HepG2 (cell line): ENCODE measurements around the gene PEPD. TPM values are rescaled to one million over a fixed set of nuclear protein-coding genes. Genes with fewer than 3 reads are reported as not detected.

ENCODE experiments used
- HMGXB3 ChIP-seq: sonication (generic); formaldehyde crosslinking; IDR thresholded peaks from 2 replicates; pipeline ENCODE4 v1.4.0; 2020; ENCODE audit warnings: missing genetic modification reagents, borderline replicate concordance
- IRF1 ChIP-seq: sonication (generic); formaldehyde crosslinking; IDR thresholded peaks from 2 replicates; pipeline ENCODE4 v1.4.0; 2020; ENCODE audit warnings: low read depth, mild to moderate bottlenecking, missing genetic modification reagents
- KDM5A ChIP-seq: fragments of 200-600 bp; sonication (generic); IDR thresholded peaks from 2 replicates; pipeline ENCODE4 v1.7.0; 2018; ENCODE audit warnings: antibody characterized with exemption, mild to moderate bottlenecking, low read length, borderline replicate concordance
- MBNL3 ChIP-seq: fragments of 250-450 bp; sonication (Bioruptor Pico); conservative IDR thresholded peaks from 2 replicates; pipeline ENCODE4 v1.8.0; 2022; ENCODE audit warnings: mild to moderate bottlenecking, inconsistent platforms
- PHF8 ChIP-seq: sonication (generic); formaldehyde crosslinking; IDR thresholded peaks from 2 replicates; pipeline ENCODE4 v1.5.0; 2020; ENCODE audit warnings: missing genetic modification reagents
- RBFOX2 ChIP-seq: fragments of 200-400 bp; formaldehyde crosslinking; IDR thresholded peaks from 2 replicates; pipeline ENCODE4 v1.6.1; 2017; ENCODE audit warnings: low read depth, mild to moderate bottlenecking, low read length
- SMC3 ChIP-seq: IDR thresholded peaks from 2 replicates; pipeline ENCODE4 v1.6.1; 2011; ENCODE audit warnings: low read length, improper control_type of control experiment
- SP2 ChIP-seq: sonication (generic); formaldehyde crosslinking; IDR thresholded peaks from 2 replicates; pipeline ENCODE4 v1.5.1; 2020; ENCODE audit warnings: mild to moderate bottlenecking, missing genetic modification reagents
- TERF1 ChIP-seq: sonication (generic); formaldehyde crosslinking; IDR thresholded peaks from 2 replicates; pipeline ENCODE4 v1.8.0; 2022; ENCODE audit warnings: mild to moderate bottlenecking, missing genetic modification reagents, moderate library complexity
- ZKSCAN1 ChIP-seq: fragments of 150-350 bp; IDR thresholded peaks from 2 replicates; pipeline ENCODE4 v1.6.1; 2014; ENCODE audit warnings: low read length
- ZNF24 ChIP-seq: fragments of 450-650 bp; IDR thresholded peaks from 2 replicates; pipeline ENCODE4 v1.6.1; 2017; ENCODE audit warnings: antibody characterized with exemption, mild to moderate bottlenecking
- ZNF33B ChIP-seq: sonication (generic); formaldehyde crosslinking; IDR thresholded peaks from 2 replicates; pipeline ENCODE4 v1.5.1; 2020; ENCODE audit warnings: mild to moderate bottlenecking, missing genetic modification reagents
- ZNF350 ChIP-seq: sonication (generic); formaldehyde crosslinking; IDR thresholded peaks from 2 replicates; pipeline ENCODE4 v1.4.0; 2020; ENCODE audit warnings: mild to moderate bottlenecking, low read depth, missing genetic modification reagents, borderline replicate concordance
- ZNF510 ChIP-seq: sonication (generic); formaldehyde crosslinking; IDR thresholded peaks from 2 replicates; pipeline ENCODE4 v1.4.0; 2020; ENCODE audit warnings: low read depth, mild to moderate bottlenecking, missing genetic modification reagents
- ZSCAN25 ChIP-seq: sonication (generic); formaldehyde crosslinking; IDR thresholded peaks from 2 replicates; pipeline ENCODE4 v1.8.0; 2022; ENCODE audit warnings: mild to moderate bottlenecking, missing genetic modification reagents
- polyA plus RNA-seq, 8 experiments: library from polyadenylated mRNA; depleted of rRNA in 3 of 8; stranded (reverse) in 7 of 8; unstranded in 1 of 8; fragments of >200 nt; fragmentation: Illumina TruSeq in 4 of 8; extraction: Trizol in 4 of 8; gene quantifications; 2 replicates each; pipeline versions ENCODE4 v1.2.1 to v1.2.3, GENCODE V29; 2011 to 2016; ENCODE audit warnings: low read depth in 4 of 8, missing spikeins in 1 of 8, mixed read lengths in 1 of 8; ENCODE audit not compliant: insufficient read depth in 1 of 8
- total RNA-seq, 5 experiments: library from RNA; depleted of rRNA; stranded (reverse); fragments of >200 nt; fragmentation: Illumina TruSeq; extraction: Trizol; gene quantifications; 2 replicates each; pipeline ENCODE4 v1.2.3, GENCODE V29; 2016; ENCODE audit warnings: low read depth in 1 of 5
- TF ChIP-seq, protein P1 (sequence below): sonication (generic); formaldehyde crosslinking; conservative IDR thresholded peaks from 2 replicates; pipeline ENCODE4 v1.8.0; 2022; ENCODE audit warnings: low read depth, missing genetic modification reagents
- TF ChIP-seq, protein P2 (sequence below): sonication (generic); formaldehyde crosslinking; IDR thresholded peaks from 2 replicates; pipeline ENCODE4 v1.5.1; 2020; ENCODE audit warnings: missing genetic modification reagents, mild to moderate bottlenecking, borderline replicate concordance

Gene PEPD
- total and polyA plus RNA-seq, 2 of the 13 experiments (the other 11 are each of a cell fraction or from before 2014, with no cell fraction given), result 60.7 to 75.1 TPM

DNA sequence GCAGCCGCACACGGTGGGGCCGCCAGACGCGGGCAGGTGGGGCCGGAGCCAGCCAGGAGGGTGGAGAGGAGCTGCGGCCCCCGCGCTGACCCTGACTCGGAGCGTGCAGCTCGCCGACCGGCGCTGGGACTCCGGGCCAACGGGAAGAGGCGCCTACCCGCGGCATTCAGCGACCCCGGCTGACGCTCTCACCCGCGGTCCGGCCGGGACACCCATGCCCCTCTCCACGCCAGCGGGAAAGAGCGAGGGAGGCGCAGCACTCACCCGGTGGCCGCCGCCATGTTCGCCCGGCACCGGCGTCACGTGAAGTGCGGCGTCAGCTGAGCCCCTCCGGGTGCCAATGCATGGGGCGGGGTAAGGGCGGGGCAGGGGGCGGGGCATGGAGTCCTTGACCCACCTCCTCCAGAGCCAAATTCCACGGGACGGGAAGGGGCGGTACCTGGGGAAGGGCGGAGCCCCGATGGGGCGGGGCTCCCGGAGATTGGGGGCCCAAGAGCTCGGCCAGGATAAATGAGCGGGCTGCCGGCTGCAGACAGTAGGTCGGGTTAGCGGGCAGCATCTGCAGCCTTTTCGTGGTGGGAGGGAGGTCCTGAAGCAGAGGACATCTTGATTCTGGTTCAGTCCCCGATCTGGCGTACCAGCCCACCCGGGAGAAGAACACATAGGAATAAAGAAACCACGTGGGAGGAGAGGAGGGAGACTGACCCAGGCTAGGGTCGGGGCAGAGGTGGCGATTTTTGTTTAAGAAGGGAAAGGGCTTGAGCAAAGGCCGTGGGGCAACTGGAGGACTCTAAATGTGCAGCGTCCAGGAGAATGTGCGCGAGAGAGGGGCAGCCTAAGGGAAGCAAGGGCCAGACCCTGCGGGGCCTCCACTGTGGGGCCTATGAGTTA lies at the start of gene PEPD (continued):
- TF ChIP-seq SP2 (CRISPR knock-in tag) (peak; percentile 44; the same call in 1 of the 2 replicates), SMC3 (no peak), MBNL3 (CRISPR knock-in tag) (no peak), ZSCAN25 (peak; percentile 33; the same call in 1 of the 2 replicates), TERF1 (CRISPR knock-in tag) (no peak), PHF8 (CRISPR knock-in tag) (peak; percentile 80), IRF1 (CRISPR knock-in tag) (no peak), ZNF33B (CRISPR knock-in tag) (no peak), ZNF350 (CRISPR knock-in tag) (0 out of 2 replicates have a peak, but pooled peaks have one; percentile 37), KDM5A (peak; percentile 98), HMGXB3 (CRISPR knock-in tag) (no peak), ZNF510 (CRISPR knock-in tag) (0 out of 2 replicates have a peak, but pooled peaks have one; percentile 50), ZKSCAN1 (peak; percentile 91), ZNF24 (no peak), RBFOX2 (peak; percentile 84)
- TF ChIP-seq, protein P1, sequence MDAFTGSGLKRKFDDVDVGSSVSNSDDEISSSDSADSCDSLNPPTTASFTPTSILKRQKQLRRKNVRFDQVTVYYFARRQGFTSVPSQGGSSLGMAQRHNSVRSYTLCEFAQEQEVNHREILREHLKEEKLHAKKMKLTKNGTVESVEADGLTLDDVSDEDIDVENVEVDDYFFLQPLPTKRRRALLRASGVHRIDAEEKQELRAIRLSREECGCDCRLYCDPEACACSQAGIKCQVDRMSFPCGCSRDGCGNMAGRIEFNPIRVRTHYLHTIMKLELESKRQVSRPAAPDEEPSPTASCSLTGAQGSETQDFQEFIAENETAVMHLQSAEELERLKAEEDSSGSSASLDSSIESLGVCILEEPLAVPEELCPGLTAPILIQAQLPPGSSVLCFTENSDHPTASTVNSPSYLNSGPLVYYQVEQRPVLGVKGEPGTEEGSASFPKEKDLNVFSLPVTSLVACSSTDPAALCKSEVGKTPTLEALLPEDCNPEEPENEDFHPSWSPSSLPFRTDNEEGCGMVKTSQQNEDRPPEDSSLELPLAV (CRISPR knock-in tag), result no peak
- TF ChIP-seq, protein P2, sequence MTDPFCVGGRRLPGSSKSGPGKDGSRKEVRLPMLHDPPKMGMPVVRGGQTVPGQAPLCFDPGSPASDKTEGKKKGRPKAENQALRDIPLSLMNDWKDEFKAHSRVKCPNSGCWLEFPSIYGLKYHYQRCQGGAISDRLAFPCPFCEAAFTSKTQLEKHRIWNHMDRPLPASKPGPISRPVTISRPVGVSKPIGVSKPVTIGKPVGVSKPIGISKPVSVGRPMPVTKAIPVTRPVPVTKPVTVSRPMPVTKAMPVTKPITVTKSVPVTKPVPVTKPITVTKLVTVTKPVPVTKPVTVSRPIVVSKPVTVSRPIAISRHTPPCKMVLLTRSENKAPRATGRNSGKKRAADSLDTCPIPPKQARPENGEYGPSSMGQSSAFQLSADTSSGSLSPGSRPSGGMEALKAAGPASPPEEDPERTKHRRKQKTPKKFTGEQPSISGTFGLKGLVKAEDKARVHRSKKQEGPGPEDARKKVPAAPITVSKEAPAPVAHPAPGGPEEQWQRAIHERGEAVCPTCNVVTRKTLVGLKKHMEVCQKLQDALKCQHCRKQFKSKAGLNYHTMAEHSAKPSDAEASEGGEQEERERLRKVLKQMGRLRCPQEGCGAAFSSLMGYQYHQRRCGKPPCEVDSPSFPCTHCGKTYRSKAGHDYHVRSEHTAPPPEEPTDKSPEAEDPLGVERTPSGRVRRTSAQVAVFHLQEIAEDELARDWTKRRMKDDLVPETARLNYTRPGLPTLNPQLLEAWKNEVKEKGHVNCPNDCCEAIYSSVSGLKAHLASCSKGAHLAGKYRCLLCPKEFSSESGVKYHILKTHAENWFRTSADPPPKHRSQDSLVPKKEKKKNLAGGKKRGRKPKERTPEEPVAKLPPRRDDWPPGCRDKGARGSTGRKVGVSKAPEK (CRISPR knock-in tag), result no peak
